ENCODE measurements around the gene RAB18.

DNA sequence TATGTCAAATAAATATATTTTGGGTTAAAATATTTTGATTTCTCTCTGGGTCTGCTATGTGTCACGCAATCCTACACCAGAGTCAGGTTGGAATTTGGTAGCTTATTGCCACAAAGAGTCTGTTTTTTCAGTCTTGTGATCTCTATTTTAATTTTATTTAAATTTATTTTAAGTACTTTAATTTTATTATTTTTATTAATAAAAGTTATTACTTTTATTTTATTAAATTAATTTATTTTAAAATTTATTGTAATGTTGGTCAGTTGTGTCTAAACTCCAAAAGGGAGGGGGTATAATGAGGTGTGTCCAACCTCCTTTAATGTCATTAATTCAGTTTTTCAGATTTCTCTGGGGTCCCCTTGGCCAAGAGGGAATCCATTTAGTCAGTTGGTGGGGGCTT is 42.8 kb upstream of the RAB18 start:
- TF ChIP-seq, protein P1, sequence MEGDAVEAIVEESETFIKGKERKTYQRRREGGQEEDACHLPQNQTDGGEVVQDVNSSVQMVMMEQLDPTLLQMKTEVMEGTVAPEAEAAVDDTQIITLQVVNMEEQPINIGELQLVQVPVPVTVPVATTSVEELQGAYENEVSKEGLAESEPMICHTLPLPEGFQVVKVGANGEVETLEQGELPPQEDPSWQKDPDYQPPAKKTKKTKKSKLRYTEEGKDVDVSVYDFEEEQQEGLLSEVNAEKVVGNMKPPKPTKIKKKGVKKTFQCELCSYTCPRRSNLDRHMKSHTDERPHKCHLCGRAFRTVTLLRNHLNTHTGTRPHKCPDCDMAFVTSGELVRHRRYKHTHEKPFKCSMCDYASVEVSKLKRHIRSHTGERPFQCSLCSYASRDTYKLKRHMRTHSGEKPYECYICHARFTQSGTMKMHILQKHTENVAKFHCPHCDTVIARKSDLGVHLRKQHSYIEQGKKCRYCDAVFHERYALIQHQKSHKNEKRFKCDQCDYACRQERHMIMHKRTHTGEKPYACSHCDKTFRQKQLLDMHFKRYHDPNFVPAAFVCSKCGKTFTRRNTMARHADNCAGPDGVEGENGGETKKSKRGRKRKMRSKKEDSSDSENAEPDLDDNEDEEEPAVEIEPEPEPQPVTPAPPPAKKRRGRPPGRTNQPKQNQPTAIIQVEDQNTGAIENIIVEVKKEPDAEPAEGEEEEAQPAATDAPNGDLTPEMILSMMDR (IDR thresholded peaks at IDR 0.05; ENCODE audit: low read length): no peak
- TF ChIP-seq EZH2phosphoT487 (IDR thresholded peaks at IDR 0.05; ENCODE audit: low read length) (no peak), EZH2 (optimal IDR thresholded peaks at IDR 0.05; ENCODE audit: low read depth, low read length) (no peak)

Data from MM.1S (cell line).